ENCODE measurements around the gene CDKN2B.

CDKN2B gene

GRCh38 chr9:22008717-22009505, at the start of gene CDKN2B (continued):
- TF ChIP-seq, protein P1, sequence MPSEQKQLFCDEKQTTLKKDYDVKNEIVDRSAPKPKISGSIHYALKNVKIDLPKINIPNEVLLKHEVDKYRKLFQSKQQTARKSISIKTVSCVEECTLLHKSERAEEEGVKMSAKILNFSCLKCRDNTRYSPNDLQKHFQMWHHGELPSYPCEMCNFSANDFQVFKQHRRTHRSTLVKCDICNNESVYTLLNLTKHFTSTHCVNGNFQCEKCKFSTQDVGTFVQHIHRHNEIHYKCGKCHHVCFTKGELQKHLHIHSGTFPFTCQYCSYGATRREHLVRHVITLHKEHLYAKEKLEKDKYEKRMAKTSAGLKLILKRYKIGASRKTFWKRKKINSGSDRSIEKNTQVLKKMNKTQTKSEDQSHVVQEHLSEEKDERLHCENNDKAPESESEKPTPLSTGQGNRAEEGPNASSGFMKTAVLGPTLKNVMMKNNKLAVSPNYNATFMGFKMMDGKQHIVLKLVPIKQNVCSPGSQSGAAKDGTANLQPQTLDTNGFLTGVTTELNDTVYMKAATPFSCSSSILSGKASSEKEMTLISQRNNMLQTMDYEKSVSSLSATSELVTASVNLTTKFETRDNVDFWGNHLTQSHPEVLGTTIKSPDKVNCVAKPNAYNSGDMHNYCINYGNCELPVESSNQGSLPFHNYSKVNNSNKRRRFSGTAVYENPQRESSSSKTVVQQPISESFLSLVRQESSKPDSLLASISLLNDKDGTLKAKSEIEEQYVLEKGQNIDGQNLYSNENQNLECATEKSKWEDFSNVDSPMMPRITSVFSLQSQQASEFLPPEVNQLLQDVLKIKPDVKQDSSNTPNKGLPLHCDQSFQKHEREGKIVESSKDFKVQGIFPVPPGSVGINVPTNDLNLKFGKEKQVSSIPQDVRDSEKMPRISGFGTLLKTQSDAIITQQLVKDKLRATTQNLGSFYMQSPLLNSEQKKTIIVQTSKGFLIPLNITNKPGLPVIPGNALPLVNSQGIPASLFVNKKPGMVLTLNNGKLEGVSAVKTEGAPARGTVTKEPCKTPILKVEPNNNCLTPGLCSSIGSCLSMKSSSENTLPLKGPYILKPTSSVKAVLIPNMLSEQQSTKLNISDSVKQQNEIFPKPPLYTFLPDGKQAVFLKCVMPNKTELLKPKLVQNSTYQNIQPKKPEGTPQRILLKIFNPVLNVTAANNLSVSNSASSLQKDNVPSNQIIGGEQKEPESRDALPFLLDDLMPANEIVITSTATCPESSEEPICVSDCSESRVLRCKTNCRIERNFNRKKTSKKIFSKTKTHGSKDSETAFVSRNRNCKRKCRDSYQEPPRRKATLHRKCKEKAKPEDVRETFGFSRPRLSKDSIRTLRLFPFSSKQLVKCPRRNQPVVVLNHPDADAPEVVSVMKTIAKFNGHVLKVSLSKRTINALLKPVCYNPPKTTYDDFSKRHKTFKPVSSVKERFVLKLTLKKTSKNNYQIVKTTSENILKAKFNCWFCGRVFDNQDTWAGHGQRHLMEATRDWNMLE (tag by site-specific recombination; conservative IDR thresholded peaks at IDR 0.05; ENCODE audit: low read depth), result no peak
- TF ChIP-seq ZNF560 (tag by site-specific recombination; IDR thresholded peaks at IDR 0.05; ENCODE audit: borderline replicate concordance) (no peak), ZBTB17 (tag by site-specific recombination; IDR thresholded peaks at IDR 0.05) (peak; percentile 91), ZNF211 (tag by site-specific recombination; IDR thresholded peaks at IDR 0.05; ENCODE audit: low read depth) (no peak), ZSCAN23 (tag by site-specific recombination; IDR thresholded peaks at IDR 0.05) (no peak), GLI2 (tag by site-specific recombination; IDR thresholded peaks at IDR 0.05; ENCODE audit: borderline replicate concordance, low read depth) (no peak), ZNF202 (tag by site-specific recombination; IDR thresholded peaks at IDR 0.05; ENCODE audit: borderline replicate concordance) (no peak), SETDB1 (IDR thresholded peaks at IDR 0.05; ENCODE audit: insufficient read length, low read length) (no peak), ZNF391 (tag by site-specific recombination; IDR thresholded peaks at IDR 0.05; ENCODE audit: borderline replicate concordance, low read depth) (peak; percentile 57; the same call in 1 of the 2 replicates), SALL2 (tag by site-specific recombination; IDR thresholded peaks at IDR 0.05; ENCODE audit: borderline replicate concordance) (no peak), ZNF121 (tag by site-specific recombination; IDR thresholded peaks at IDR 0.05) (0 out of 2 replicates have a peak, but pooled peaks have one; percentile 9), ZNF48 (tag by site-specific recombination; IDR thresholded peaks at IDR 0.05) (no peak), SCRT2 (tag by site-specific recombination; IDR thresholded peaks at IDR 0.05) (no peak), ZIC2 (tag by site-specific recombination; IDR thresholded peaks at IDR 0.05) (no peak; the same call in none of the 2 replicates), ZSCAN16 (tag by site-specific recombination; IDR thresholded peaks at IDR 0.05) (0 out of 2 replicates have a peak, but pooled peaks have one; percentile 20), ZSCAN30 (tag by site-specific recombination; IDR thresholded peaks at IDR 0.05) (peak; percentile 79), ZNF169 (tag by site-specific recombination; IDR thresholded peaks at IDR 0.05) (no peak), ZNF184 (tag by site-specific recombination; IDR thresholded peaks at IDR 0.05) (no peak), SP7 (tag by site-specific recombination; IDR thresholded peaks at IDR 0.05) (peak; percentile 71), BCL6B (tag by site-specific recombination; IDR thresholded peaks at IDR 0.05) (no peak)
- TF ChIP-seq, protein P2, sequence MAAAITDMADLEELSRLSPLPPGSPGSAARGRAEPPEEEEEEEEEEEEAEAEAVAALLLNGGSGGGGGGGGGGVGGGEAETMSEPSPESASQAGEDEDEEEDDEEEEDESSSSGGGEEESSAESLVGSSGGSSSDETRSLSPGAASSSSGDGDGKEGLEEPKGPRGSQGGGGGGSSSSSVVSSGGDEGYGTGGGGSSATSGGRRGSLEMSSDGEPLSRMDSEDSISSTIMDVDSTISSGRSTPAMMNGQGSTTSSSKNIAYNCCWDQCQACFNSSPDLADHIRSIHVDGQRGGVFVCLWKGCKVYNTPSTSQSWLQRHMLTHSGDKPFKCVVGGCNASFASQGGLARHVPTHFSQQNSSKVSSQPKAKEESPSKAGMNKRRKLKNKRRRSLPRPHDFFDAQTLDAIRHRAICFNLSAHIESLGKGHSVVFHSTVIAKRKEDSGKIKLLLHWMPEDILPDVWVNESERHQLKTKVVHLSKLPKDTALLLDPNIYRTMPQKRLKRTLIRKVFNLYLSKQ (tag by site-specific recombination; IDR thresholded peaks at IDR 0.05; ENCODE audit: borderline replicate concordance), result no peak
- TF ChIP-seq, protein P3, sequence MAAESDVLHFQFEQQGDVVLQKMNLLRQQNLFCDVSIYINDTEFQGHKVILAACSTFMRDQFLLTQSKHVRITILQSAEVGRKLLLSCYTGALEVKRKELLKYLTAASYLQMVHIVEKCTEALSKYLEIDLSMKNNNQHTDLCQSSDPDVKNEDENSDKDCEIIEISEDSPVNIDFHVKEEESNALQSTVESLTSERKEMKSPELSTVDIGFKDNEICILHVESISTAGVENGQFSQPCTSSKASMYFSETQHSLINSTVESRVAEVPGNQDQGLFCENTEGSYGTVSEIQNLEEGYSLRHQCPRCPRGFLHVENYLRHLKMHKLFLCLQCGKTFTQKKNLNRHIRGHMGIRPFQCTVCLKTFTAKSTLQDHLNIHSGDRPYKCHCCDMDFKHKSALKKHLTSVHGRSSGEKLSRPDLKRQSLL (tag by site-specific recombination; IDR thresholded peaks at IDR 0.05), result no peak
- TF ChIP-seq, protein P4, sequence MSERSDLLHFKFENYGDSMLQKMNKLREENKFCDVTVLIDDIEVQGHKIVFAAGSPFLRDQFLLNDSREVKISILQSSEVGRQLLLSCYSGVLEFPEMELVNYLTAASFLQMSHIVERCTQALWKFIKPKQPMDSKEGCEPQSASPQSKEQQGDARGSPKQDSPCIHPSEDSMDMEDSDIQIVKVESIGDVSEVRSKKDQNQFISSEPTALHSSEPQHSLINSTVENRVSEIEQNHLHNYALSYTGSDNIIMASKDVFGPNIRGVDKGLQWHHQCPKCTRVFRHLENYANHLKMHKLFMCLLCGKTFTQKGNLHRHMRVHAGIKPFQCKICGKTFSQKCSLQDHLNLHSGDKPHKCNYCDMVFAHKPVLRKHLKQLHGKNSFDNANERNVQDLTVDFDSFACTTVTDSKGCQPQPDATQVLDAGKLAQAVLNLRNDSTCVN (tag by site-specific recombination; optimal IDR thresholded peaks at IDR 0.05), result peak; percentile 93
- TF ChIP-seq, protein P5, sequence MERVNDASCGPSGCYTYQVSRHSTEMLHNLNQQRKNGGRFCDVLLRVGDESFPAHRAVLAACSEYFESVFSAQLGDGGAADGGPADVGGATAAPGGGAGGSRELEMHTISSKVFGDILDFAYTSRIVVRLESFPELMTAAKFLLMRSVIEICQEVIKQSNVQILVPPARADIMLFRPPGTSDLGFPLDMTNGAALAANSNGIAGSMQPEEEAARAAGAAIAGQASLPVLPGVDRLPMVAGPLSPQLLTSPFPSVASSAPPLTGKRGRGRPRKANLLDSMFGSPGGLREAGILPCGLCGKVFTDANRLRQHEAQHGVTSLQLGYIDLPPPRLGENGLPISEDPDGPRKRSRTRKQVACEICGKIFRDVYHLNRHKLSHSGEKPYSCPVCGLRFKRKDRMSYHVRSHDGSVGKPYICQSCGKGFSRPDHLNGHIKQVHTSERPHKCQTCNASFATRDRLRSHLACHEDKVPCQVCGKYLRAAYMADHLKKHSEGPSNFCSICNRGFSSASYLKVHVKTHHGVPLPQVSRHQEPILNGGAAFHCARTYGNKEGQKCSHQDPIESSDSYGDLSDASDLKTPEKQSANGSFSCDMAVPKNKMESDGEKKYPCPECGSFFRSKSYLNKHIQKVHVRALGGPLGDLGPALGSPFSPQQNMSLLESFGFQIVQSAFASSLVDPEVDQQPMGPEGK (tag by site-specific recombination; IDR thresholded peaks at IDR 0.05), result peak; percentile 91
- TF ChIP-seq, protein P6, sequence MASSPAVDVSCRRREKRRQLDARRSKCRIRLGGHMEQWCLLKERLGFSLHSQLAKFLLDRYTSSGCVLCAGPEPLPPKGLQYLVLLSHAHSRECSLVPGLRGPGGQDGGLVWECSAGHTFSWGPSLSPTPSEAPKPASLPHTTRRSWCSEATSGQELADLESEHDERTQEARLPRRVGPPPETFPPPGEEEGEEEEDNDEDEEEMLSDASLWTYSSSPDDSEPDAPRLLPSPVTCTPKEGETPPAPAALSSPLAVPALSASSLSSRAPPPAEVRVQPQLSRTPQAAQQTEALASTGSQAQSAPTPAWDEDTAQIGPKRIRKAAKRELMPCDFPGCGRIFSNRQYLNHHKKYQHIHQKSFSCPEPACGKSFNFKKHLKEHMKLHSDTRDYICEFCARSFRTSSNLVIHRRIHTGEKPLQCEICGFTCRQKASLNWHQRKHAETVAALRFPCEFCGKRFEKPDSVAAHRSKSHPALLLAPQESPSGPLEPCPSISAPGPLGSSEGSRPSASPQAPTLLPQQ (tag by site-specific recombination; IDR thresholded peaks at IDR 0.05), result 0 out of 2 replicates have a peak, but pooled peaks have one; percentile 45
